OCI-LY7 (cell line): ENCODE measurements around the gene SIVA1. TPM values are rescaled to one million over a fixed set of nuclear protein-coding genes. Genes with fewer than 3 reads are reported as not detected.

Experiments
- BruUV-seq: library from RNA; stranded (reverse); fragments of 400-500 nt; replicated peaks from 2 replicates; lab custom pipeline; 2021; lab: Mats Ljungman, UMichigan
- CTCF ChIA-PET: fragments of 300-600 bp; sonication (Branson Sonifier 250); formaldehyde crosslinking; loops from one replicate; lab custom pipeline; 2022; ENCODE audit warnings: antibody characterized with exemption; ENCODE audit not compliant: unreplicated experiment; lab: Charles Lee
- POLR2A ChIA-PET: fragments of 300-600 bp; sonication (Branson Sonifier 250); formaldehyde crosslinking; loops from one replicate; lab custom pipeline; 2022; ENCODE audit warnings: antibody characterized with exemption; lab: Charles Lee
- DNase-seq: peaks from one replicate; pipeline ENCODE4 v3.0.0-alpha.2; 2015; ENCODE audit warnings: low spot score
- H2AFZ ChIP-seq: fragments of 200-600 bp; sonication (generic), shearing (Covaris generic); 2 replicates; pipeline ENCODE4 v1.6.1; 2014; ENCODE audit warnings: mild to moderate bottlenecking, antibody characterized with exemption, low read length, moderate library complexity
- H3K27ac ChIP-seq: fragments of 200-600 bp; sonication (generic); 2 replicates; pipeline ENCODE4 v1.5.1; 2014; ENCODE audit warnings: mixed run types, low read depth, mild to moderate bottlenecking, moderate library complexity, low read length, inconsistent platforms; ENCODE audit not compliant: poor library complexity, severe bottlenecking
- H3K36me3 ChIP-seq: fragments of 200-600 bp; sonication (generic); 2 replicates; pipeline ENCODE4 v1.6.1; 2014; ENCODE audit warnings: mild to moderate bottlenecking, antibody characterized with exemption, low read length, moderate library complexity, mixed read lengths; ENCODE audit not compliant: insufficient read depth
- H3K4me1 ChIP-seq: fragments of 200-600 bp; sonication (generic); 2 replicates; pipeline ENCODE4 v1.5.1; 2014; ENCODE audit warnings: mild to moderate bottlenecking, low read length; ENCODE audit not compliant: insufficient read depth, poor library complexity, severe bottlenecking
- H3K4me2 ChIP-seq: fragments of 200-600 bp; sonication (generic); 2 replicates; pipeline ENCODE4 v1.6.1; 2014; ENCODE audit warnings: mild to moderate bottlenecking, low read length
- H3K4me3 ChIP-seq: fragments of 200-600 bp; sonication (generic); 2 replicates; pipeline ENCODE4 v1.5.1; 2014; ENCODE audit warnings: mild to moderate bottlenecking, low read depth, low read length; ENCODE audit not compliant: poor library complexity, severe bottlenecking
- H3K79me2 ChIP-seq: fragments of 200-600 bp; sonication (generic); 2 replicates; pipeline ENCODE4 v1.6.1; 2016; ENCODE audit warnings: low read depth, mild to moderate bottlenecking, low read length, moderate library complexity, mixed read lengths; ENCODE audit not compliant: insufficient read depth
- H3K9me2 ChIP-seq: fragments of 200-600 bp; sonication (generic); 2 replicates; pipeline ENCODE4 v1.6.1; 2016; ENCODE audit warnings: mild to moderate bottlenecking, low read length, mixed read lengths; ENCODE audit not compliant: insufficient read depth
- H3K9me3 ChIP-seq: fragments of 200-600 bp; sonication (generic); 2 replicates; pipeline ENCODE4 v1.6.1; 2014; ENCODE audit warnings: mild to moderate bottlenecking, mixed run types, low read length, mixed read lengths
- H4K20me1 ChIP-seq: fragments of 200-600 bp; sonication (generic); 2 replicates; pipeline ENCODE4 v1.6.1; 2014; ENCODE audit warnings: mild to moderate bottlenecking, antibody characterized with exemption, low read length, moderate library complexity, mixed read lengths; ENCODE audit not compliant: insufficient read depth
- CTCF ChIP-seq: fragments of 200-600 bp; sonication (generic); conservative IDR thresholded peaks from 2 replicates; pipeline ENCODE4 v1.5.1; 2014; ENCODE audit warnings: mild to moderate bottlenecking, antibody characterized with exemption, low read length, moderate library complexity, mixed read lengths
- EZH2phosphoT487 ChIP-seq: fragments of 200-600 bp; sonication (generic); IDR thresholded peaks from 2 replicates; pipeline ENCODE4 v1.6.1; 2018; ENCODE audit warnings: low read depth, borderline replicate concordance, mild to moderate bottlenecking, mixed run types, antibody characterized with exemption, low read length, moderate library complexity, mixed read lengths
- intact Hi-C: fragments of 100-400 bp; cut with micrococcal nuclease; formaldehyde crosslinking; loops from one replicate; pipeline ENCODE4 v1.10.0; 2022; ENCODE audit not compliant: unreplicated experiment
- total RNA-seq, 2 experiments: library from RNA; depleted of rRNA in 1 of 2; stranded (reverse); fragments of >200 nt in 1 of 2; shearing (Covaris generic) in 1 of 2; gene quantifications; 2 replicates each; pipeline ENCODE4 v1.2.3, GENCODE V29; 2014 to 2022

SIVA1 gene
- total RNA-seq, 2 experiments from 2014 or later = 111 to 244 TPM

GRCh38 chr14:104717137-104717536, 35.8 kb upstream of the SIVA1 start:
- CTCF ChIA-PET = no interaction called here
- Histone ChIP-seq H3K4me1 (peaks cover 5% of the 10 kb centered on the region), H3K4me2 (no peak overlapping the region), H4K20me1 (no peaks in the 10 kb centered on the region), H3K36me3 (peaks cover 5% of the 10 kb centered on the region; the same call in 1 of the 2 replicates), H3K9me2 (no peaks in the 10 kb centered on the region), H3K4me3 (no peak overlapping the region), H3K27ac (no peak overlapping the region), H3K79me2 (no peaks in the 10 kb centered on the region), H2AFZ (no peak overlapping the region), H3K9me3 (no peaks in the 10 kb centered on the region)
- BruUV-seq = no TSS peak
- DNase-seq = no peak
- POLR2A ChIA-PET = no interaction called here
- intact Hi-C loops = no loop called here
- TF ChIP-seq CTCF = no peak
- TF ChIP-seq EZH2phosphoT487 = no peak

- BruUV-seq = no TSS peak
- TF ChIP-seq CTCF = no peak
- TF ChIP-seq EZH2phosphoT487 = no peak
- Histone ChIP-seq H3K4me1 (peaks cover 5% of the 10 kb centered on the region), H3K4me2 (no peak overlapping the region), H3K4me3 (no peak overlapping the region), H3K27ac (no peak overlapping the region), H4K20me1 (no peaks in the 10 kb centered on the region), H2AFZ (no peak overlapping the region), H3K9me3 (no peaks in the 10 kb centered on the region), H3K9me2 (no peaks in the 10 kb centered on the region), H3K79me2 (no peaks in the 10 kb centered on the region), H3K36me3 (0 out of 2 replicates have a peak, but pooled peaks cover 4% of the 10 kb centered on the region)
- peak; percentile 39 for DNase-seq
- ChIA-PET CTCF (no interaction called here), POLR2A (no interaction called here)
- intact Hi-C loops = no loop called here
These were observed 35.3 kb upstream of the SIVA1 start for GRCh38 chr14:104717646-104718045.

GRCh38 chr14:104718147-104718546, 34.8 kb upstream of the SIVA1 start:
- H3K36me3 ChIP-seq = 0 out of 2 replicates have a peak, but pooled peaks cover 4% of the 10 kb centered on the region
- H3K27ac ChIP-seq = no peak overlapping the region
- ChIA-PET CTCF (no interaction called here), POLR2A (no interaction called here)
- no peak for TF ChIP-seq CTCF
- no peak for TF ChIP-seq EZH2phosphoT487
- H3K4me1 ChIP-seq = peaks cover 5% of the 10 kb centered on the region
- H4K20me1 ChIP-seq = no peaks in the 10 kb centered on the region
- intact Hi-C loops = no loop called here
- no peak overlapping the region for H3K4me2 ChIP-seq
- no peaks in the 10 kb centered on the region for H3K9me3 ChIP-seq
- H3K79me2 ChIP-seq = no peaks in the 10 kb centered on the region
- no TSS peak for BruUV-seq
- no peak overlapping the region for H3K4me3 ChIP-seq
- H3K9me2 ChIP-seq = no peaks in the 10 kb centered on the region
- no peak overlapping the region for H2AFZ ChIP-seq
- DNase-seq = no peak
